ENCODE measurements around the gene RNASEH1. TPM values are rescaled to one million over a fixed set of nuclear protein-coding genes. Genes with fewer than 3 reads are reported as not detected.
A peak's percentile ranks its signal among the peaks of the same experiment; 100 is the strongest.

RNASEH1 gene
- total and polyA plus RNA-seq, 4 donors = 10.2 to 18.7 (median 12.9) TPM

- Histone ChIP-seq H3K9me3 (ENCODE audit: control insufficient read depth in 4 of 4, low read length in 3 of 4) (no peaks in the 10 kb centered on the region), H3K27me3 (ENCODE audit: control insufficient read depth in 4 of 4, insufficient read depth in 4 of 4, low read length in 3 of 4) (no peaks in the 10 kb centered on the region), H3K27ac (ENCODE audit: low read depth in 1 of 2, low read length in 2 of 2) (peak overlapping the region; percentile 75 to 96), H3K36me3 (ENCODE audit: control insufficient read depth in 4 of 4, insufficient read depth in 3 of 4, low read depth in 1 of 4, low read length in 3 of 4) (no peaks in the 10 kb centered on the region), H3K4me3 (ENCODE audit: low read depth in 1 of 3, low read length in 3 of 3) (no peak overlapping the region), H3K4me1 (ENCODE audit: control insufficient read depth in 4 of 4, insufficient read depth in 4 of 4, low read length in 3 of 4) (peaks cover 15 to 39% (median 25%) of the 10 kb centered on the region in 4 donors), H3K9ac (ENCODE audit: low read depth in 1 of 2, low read length in 2 of 2) (peak overlapping the region; percentile 7 to 80)
- no peak for DNase-seq (ENCODE audit: low spot score)
- TF ChIP-seq SP1 (IDR thresholded peaks at IDR 0.05) = no peak
- TF ChIP-seq CTCF (IDR thresholded peaks at IDR 0.05; ENCODE audit: low read depth, low read length, missing input control) = no peak
- TF ChIP-seq FOXA2 (IDR thresholded peaks at IDR 0.05) = no peak
- no peak for TF ChIP-seq FOXA1 (IDR thresholded peaks at IDR 0.05)
- TF ChIP-seq RAD21 (IDR thresholded peaks at IDR 0.05) = no peak
- no peak for TF ChIP-seq ATF3 (IDR thresholded peaks at IDR 0.05)
- TF ChIP-seq MAX (IDR thresholded peaks at IDR 0.05) = no peak
- TF ChIP-seq GABPA (IDR thresholded peaks at IDR 0.05 in 1 of 2, conservative IDR thresholded peaks at IDR 0.05 in 1 of 2) = no peak
- WGBS = 80% methylated on average over 5 of the region's 5 CpGs
Observed at GRCh38 chr2:3535467-3535793, 22.7 kb downstream of the RNASEH1 start.

GRCh38 chr2:3534251-3534814 is 23.8 kb downstream of the RNASEH1 start:
- TF ChIP-seq RAD21 (IDR thresholded peaks at IDR 0.05) (no peak), CTCF (IDR thresholded peaks at IDR 0.05; ENCODE audit: low read depth, low read length, missing input control) (no peak), MAX (IDR thresholded peaks at IDR 0.05) (no peak), JUND (IDR thresholded peaks at IDR 0.05) (no peak), GABPA (IDR thresholded peaks at IDR 0.05 in 1 of 2, conservative IDR thresholded peaks at IDR 0.05 in 1 of 2) (no peak), EGR1 (IDR thresholded peaks at IDR 0.05; ENCODE audit: low read depth in 2 of 2) (no peak), SP1 (IDR thresholded peaks at IDR 0.05) (no peak), REST (IDR thresholded peaks at IDR 0.05) (no peak), FOXA2 (IDR thresholded peaks at IDR 0.05) (no peak), NR2F2 (IDR thresholded peaks at IDR 0.05) (no peak), TAF1 (conservative IDR thresholded peaks at IDR 0.05) (no peak), ZBTB33 (IDR thresholded peaks at IDR 0.05) (no peak), HNF4G (IDR thresholded peaks at IDR 0.05) (no peak), FOXA1 (IDR thresholded peaks at IDR 0.05) (no peak), HNF4A (conservative IDR thresholded peaks at IDR 0.05) (no peak), RXRA (IDR thresholded peaks at IDR 0.05) (no peak), ATF3 (IDR thresholded peaks at IDR 0.05) (no peak), YY1 (IDR thresholded peaks at IDR 0.05) (no peak)
- no peak overlapping the region for H3K4me3 ChIP-seq (ENCODE audit: low read depth in 1 of 3, low read length in 3 of 3)
- H3K36me3 ChIP-seq (ENCODE audit: control insufficient read depth in 4 of 4, insufficient read depth in 3 of 4, low read depth in 1 of 4, low read length in 3 of 4) = no peaks in the 10 kb centered on the region
- H3K27me3 ChIP-seq (ENCODE audit: control insufficient read depth in 4 of 4, insufficient read depth in 4 of 4, low read length in 3 of 4) = no peaks in the 10 kb centered on the region
- H3K27ac ChIP-seq (ENCODE audit: low read depth in 1 of 2, low read length in 2 of 2) = no peak overlapping the region
- H3K4me1 ChIP-seq (ENCODE audit: control insufficient read depth in 4 of 4, insufficient read depth in 4 of 4, low read length in 3 of 4) = peaks cover 14 to 32% (median 23%) of the 10 kb centered on the region in 4 donors
- no peak for DNase-seq (ENCODE audit: low spot score)
- no peaks in the 10 kb centered on the region for H3K9me3 ChIP-seq (ENCODE audit: control insufficient read depth in 4 of 4, low read length in 3 of 4)
- 96% methylated on average over 24 of the region's 24 CpGs for WGBS
- H3K9ac ChIP-seq (ENCODE audit: low read depth in 1 of 2, low read length in 2 of 2) = no peak overlapping the region
